Keratinocyte (primary cell): ENCODE data around the gene RAI2.

Experiments used
- CTCF ChIP-seq, 3 experiments: IDR thresholded peaks in 1 of 3; conservative IDR thresholded peaks in 1 of 3; optimal IDR thresholded peaks in 1 of 3; 2 replicates in 2 of 3; 3 replicates in 1 of 3; pipeline versions ENCODE3 to v1.5.1; 2011; ENCODE audit warnings: low read length in 3 of 3, mild to moderate bottlenecking in 3 of 3, moderate library complexity in 2 of 3, control low read depth in 1 of 3, inconsistent platforms in 1 of 3; ENCODE audit not compliant: insufficient read depth in 2 of 3; ENCODE audit errors: extremely low read depth in 1 of 3
- EZH2 ChIP-seq: IDR thresholded peaks from one replicate; pipeline ENCODE4 v1.6.1; 2012; ENCODE audit warnings: inconsistent platforms, mild to moderate bottlenecking, low read length, moderate library complexity

- TF ChIP-seq CTCF (optimal IDR thresholded peaks at IDR 0.05 in 1 of 3, IDR thresholded peaks at IDR 0.05 in 1 of 3, conservative IDR thresholded peaks at IDR 0.05 in 1 of 3; ENCODE audit: extremely low read depth in 1 of 3, insufficient read depth in 2 of 3, low read length in 3 of 3) (no peak), EZH2 (no peak)
These were observed 24.3 kb downstream of the RAI2 start for GRCh38 chrX:17836830-17837229.
